SU-DHL-6 (cell line): ENCODE data around the gene LEFTY1.

Experiments
- CTCF ChIP-seq: fragments of 200-600 bp; sonication (generic); IDR thresholded peaks from one replicate; pipeline ENCODE4 v1.5.1; 2017; ENCODE audit warnings: antibody characterized with exemption, mild to moderate bottlenecking, low read length, moderate library complexity; ENCODE audit not compliant: insufficient read depth, poor library complexity, severe bottlenecking
- EZH2phosphoT487 ChIP-seq: fragments of 200-600 bp; sonication (generic), shearing (Covaris generic); conservative IDR thresholded peaks from 2 replicates; pipeline ENCODE4 v1.6.1; 2018; ENCODE audit warnings: mild to moderate bottlenecking, antibody characterized with exemption, low read length, moderate library complexity, mixed read lengths

GRCh38 chr1:225921734-225922709 is 33.1 kb upstream of the LEFTY1 start:
- TF ChIP-seq CTCF: no peak
- no peak for TF ChIP-seq EZH2phosphoT487
